ENCODE results near the gene LRBA. TPM values are rescaled to one million over a fixed set of nuclear protein-coding genes. Genes with fewer than 3 reads are reported as not detected.

The LRBA gene
- total and polyA plus RNA-seq, 2 of the 4 experiments (the other 2 are of a cell fraction) = 10.2 to 51.6 TPM

DNA sequence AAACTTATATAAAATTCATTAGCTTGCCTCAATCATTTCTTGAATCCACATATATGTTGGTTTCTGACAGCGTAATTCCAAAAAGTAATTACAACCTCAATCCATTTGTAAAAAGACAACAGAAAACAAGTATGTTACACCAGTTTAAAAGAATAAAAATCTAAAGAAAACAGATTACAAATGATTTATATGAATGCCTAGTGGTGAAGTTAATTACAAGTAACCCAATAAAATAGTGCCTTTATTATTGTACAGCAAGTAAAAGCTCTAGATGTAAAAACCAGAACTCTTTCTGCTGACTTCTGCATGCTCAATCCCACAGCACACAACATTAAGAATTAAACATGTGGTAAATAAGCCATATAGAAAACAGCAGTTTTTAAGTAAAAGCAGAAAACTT, 235.4 kb downstream of the LRBA start:
- H3K4me3 ChIP-seq (ENCODE audit: insufficient read depth, low read depth, low read length) = no peak overlapping the region
- H3K4me1 ChIP-seq (ENCODE audit: control insufficient read depth, insufficient read depth, low read length) = no peaks in the 10 kb centered on the region
- dilution Hi-C loops (cut with HindIII; ENCODE audit: low sequenced_read_pairs, unreplicated experiment) (no loop called here), intact Hi-C loops (cut with micrococcal nuclease) (no loop called here), in situ Hi-C loops (cut with MboI; ENCODE audit: low sequenced_read_pairs) (no loop called here)
- H2BK5ac ChIP-seq (ENCODE audit: low read depth, low read length, poor library complexity, severe bottlenecking) = no peak overlapping the region
- H3K18ac ChIP-seq (ENCODE audit: low read depth, low read length) = no peak overlapping the region
- H2BK20ac ChIP-seq (ENCODE audit: low read depth, low read length) = no peak overlapping the region
- CTCF ChIA-PET = no interaction called here
- ATAC-seq (ENCODE audit: low read depth) (no peak), DNase-seq (no peak)
- no peak for TF ChIP-seq BHLHE40 (IDR thresholded peaks at IDR 0.05; ENCODE audit: low read depth, low read length)
- no peak for TF ChIP-seq CHD1 (IDR thresholded peaks at IDR 0.05; ENCODE audit: low read depth, low read length)
- no peak for TF ChIP-seq RCOR1 (IDR thresholded peaks at IDR 0.05; ENCODE audit: insufficient replicate concordance, low read length)
- no peak for TF ChIP-seq POLR2A (IDR thresholded peaks at IDR 0.05; ENCODE audit: low read depth, low read length)
- TF ChIP-seq CEBPB (IDR thresholded peaks at IDR 0.05; ENCODE audit: low read depth, low read length) = no peak
- H4K8ac ChIP-seq (ENCODE audit: low read depth in 2 of 2, low read length in 2 of 2) = no peak overlapping the region
- no peak overlapping the region for H2BK15ac ChIP-seq (ENCODE audit: low read depth, low read length)
- H3K4me2 ChIP-seq (ENCODE audit: low read depth, low read length) = no peak overlapping the region
- H3K23ac ChIP-seq (ENCODE audit: low read depth, low read length) = no peak overlapping the region
- H3K4ac ChIP-seq (ENCODE audit: low read depth, low read length) = no peak overlapping the region
- no peak overlapping the region for H4K5ac ChIP-seq (ENCODE audit: low read depth, low read length)
- no peaks in the 10 kb centered on the region for H3K79me1 ChIP-seq (ENCODE audit: low read depth in 1 of 2, low read length in 2 of 2)
- H2AFZ ChIP-seq (replicated peaks; ENCODE audit: low read length, poor library complexity) = no peak overlapping the region
- H3K9ac ChIP-seq (ENCODE audit: low read depth, low read length) = no peak overlapping the region
- no peaks in the 10 kb centered on the region for H3K36me3 ChIP-seq (ENCODE audit: control insufficient read depth, insufficient read depth, low read length)
- H3K9me1 ChIP-seq (ENCODE audit: insufficient read depth, low read length) = no peaks in the 10 kb centered on the region; the same call in 1 of the 2 replicates
- no peaks in the 10 kb centered on the region for H3K27me3 ChIP-seq (ENCODE audit: control insufficient read depth, insufficient read depth, low read length)
- no peak overlapping the region for H3K27ac ChIP-seq (ENCODE audit: insufficient read depth, low read length)
- no TSS peak for BruUV-seq (replicated peaks)
- no peak overlapping the region for H3K56ac ChIP-seq (ENCODE audit: extremely low read depth, insufficient read depth, low read length)
- no peaks in the 10 kb centered on the region for H3K9me3 ChIP-seq (ENCODE audit: control insufficient read depth, insufficient read depth, low read length)
- no peak overlapping the region for H3K14ac ChIP-seq (replicated peaks; ENCODE audit: low read depth, low read length)
- WGBS, 2 experiments (ENCODE audit: extremely low coverage in 2 of 2, insufficient read length in 1 of 2) = no CpG with 5 or more reads among the region's 1 CpG
- POLR2A ChIA-PET (ENCODE audit: unreplicated experiment) = no interaction called here
- no peak overlapping the region for H2AK9ac ChIP-seq (replicated peaks; ENCODE audit: low read depth, low read length, poor library complexity)
- H4K91ac ChIP-seq (ENCODE audit: insufficient read depth, low read depth, low read length) = no peak overlapping the region
- no peak overlapping the region for H2BK120ac ChIP-seq (ENCODE audit: low read depth, low read length)
- H4K20me1 ChIP-seq (ENCODE audit: insufficient read depth, low read length) = no peaks in the 10 kb centered on the region
- H2AK5ac ChIP-seq (ENCODE audit: low read depth, low read length) = no peak overlapping the region
